Type B pancreatic cell (in vitro differentiated cells): ENCODE results near the gene CAMK1D. TPM values are rescaled to one million over a fixed set of nuclear protein-coding genes. Genes with fewer than 3 reads are reported as not detected.
A peak's percentile ranks its signal among the peaks of the same experiment; 100 is the strongest.
"Not testable (repeated sequence)": the region's sequence is repeated elsewhere in the genome, so short reads cannot be mapped to it uniquely, and the experiment has no call there.

Source experiments
- DNase-seq: peaks from one replicate; pipeline ENCODE4 v3.0.0; 2021; ENCODE audit warnings: mixed read lengths; ENCODE audit not compliant: unreplicated experiment; ENCODE audit errors: extremely low spot score
- H3K27ac Mint-ChIP-seq: 2 replicates; pipeline ENCODE4 v1.8.0; 2021; ENCODE audit warnings: mild to moderate bottlenecking, mixed read lengths
- H3K27me3 Mint-ChIP-seq: 2 replicates; pipeline ENCODE4 v1.8.0; 2021; ENCODE audit warnings: mixed read lengths
- H3K36me3 Mint-ChIP-seq: 2 replicates; pipeline ENCODE4 v1.8.0; 2021; ENCODE audit warnings: mixed read lengths
- H3K4me1 Mint-ChIP-seq: one replicate; pipeline ENCODE4 v1.8.0; 2021; ENCODE audit warnings: mixed read lengths; ENCODE audit not compliant: unreplicated experiment
- H3K4me3 Mint-ChIP-seq: 2 replicates; pipeline ENCODE4 v1.8.0; 2021; ENCODE audit warnings: mild to moderate bottlenecking, mixed read lengths
- H3K9me3 Mint-ChIP-seq: 2 replicates; pipeline ENCODE4 v1.8.0; 2021; ENCODE audit warnings: mixed read lengths
- total RNA-seq: library from RNA; stranded (reverse); gene quantifications from 2 replicates; pipeline ENCODE4 v1.2.1, GENCODE V29; 2021; ENCODE audit warnings: low replicate concordance
- TF ChIP-seq, protein P1 (sequence below): fragments of 200-600 bp; sonication (generic); conservative IDR thresholded peaks from 2 replicates; pipeline ENCODE4 v1.5.0; 2021; ENCODE audit warnings: antibody characterized with exemption, mild to moderate bottlenecking

Gene CAMK1D
- total RNA-seq, 1 donor from 2014 or later = 12.2 TPM

GRCh38 chr10:12711350-12711708 lies 362.0 kb downstream of the CAMK1D start:
- no peaks in the 10 kb centered on the region for H3K36me3 Mint-ChIP-seq
- TF ChIP-seq, protein P1, sequence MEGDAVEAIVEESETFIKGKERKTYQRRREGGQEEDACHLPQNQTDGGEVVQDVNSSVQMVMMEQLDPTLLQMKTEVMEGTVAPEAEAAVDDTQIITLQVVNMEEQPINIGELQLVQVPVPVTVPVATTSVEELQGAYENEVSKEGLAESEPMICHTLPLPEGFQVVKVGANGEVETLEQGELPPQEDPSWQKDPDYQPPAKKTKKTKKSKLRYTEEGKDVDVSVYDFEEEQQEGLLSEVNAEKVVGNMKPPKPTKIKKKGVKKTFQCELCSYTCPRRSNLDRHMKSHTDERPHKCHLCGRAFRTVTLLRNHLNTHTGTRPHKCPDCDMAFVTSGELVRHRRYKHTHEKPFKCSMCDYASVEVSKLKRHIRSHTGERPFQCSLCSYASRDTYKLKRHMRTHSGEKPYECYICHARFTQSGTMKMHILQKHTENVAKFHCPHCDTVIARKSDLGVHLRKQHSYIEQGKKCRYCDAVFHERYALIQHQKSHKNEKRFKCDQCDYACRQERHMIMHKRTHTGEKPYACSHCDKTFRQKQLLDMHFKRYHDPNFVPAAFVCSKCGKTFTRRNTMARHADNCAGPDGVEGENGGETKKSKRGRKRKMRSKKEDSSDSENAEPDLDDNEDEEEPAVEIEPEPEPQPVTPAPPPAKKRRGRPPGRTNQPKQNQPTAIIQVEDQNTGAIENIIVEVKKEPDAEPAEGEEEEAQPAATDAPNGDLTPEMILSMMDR = no peak
- H3K27me3 Mint-ChIP-seq = no peaks in the 10 kb centered on the region
- DNase-seq = no peak
- H3K27ac Mint-ChIP-seq = peak overlapping the region; percentile 31
- peaks cover 38% of the 10 kb centered on the region for H3K4me1 Mint-ChIP-seq
- no peaks in the 10 kb centered on the region for H3K9me3 Mint-ChIP-seq
- H3K4me3 Mint-ChIP-seq = no peak overlapping the region

GRCh38 chr10:12712293-12712983 lies 363.1 kb downstream of the CAMK1D start:
- Mint-ChIP-seq H3K9me3 (no peaks in the 10 kb centered on the region), H3K36me3 (no peaks in the 10 kb centered on the region), H3K27me3 (no peaks in the 10 kb centered on the region), H3K4me3 (no peak overlapping the region), H3K27ac (no peak overlapping the region), H3K4me1 (peaks cover 29% of the 10 kb centered on the region)
- TF ChIP-seq, protein P1 = no peak
- DNase-seq = no peak

GRCh38 chr10:12712984-12713316 lies 363.6 kb downstream of the CAMK1D start:
- peaks cover 25% of the 10 kb centered on the region for H3K4me1 Mint-ChIP-seq
- H3K27ac Mint-ChIP-seq, H3K27me3 Mint-ChIP-seq, H3K4me3 Mint-ChIP-seq, H3K36me3 Mint-ChIP-seq, DNase-seq, H3K9me3 Mint-ChIP-seq: not testable (repeated sequence)

GRCh38 chr10:12716042-12716441 lies 366.7 kb downstream of the CAMK1D start:
- peaks cover 15% of the 10 kb centered on the region for H3K9me3 Mint-ChIP-seq
- peaks cover 21% of the 10 kb centered on the region for H3K4me1 Mint-ChIP-seq
- DNase-seq = no peak
- H3K4me3 Mint-ChIP-seq = no peak overlapping the region
- peaks cover 4% of the 10 kb centered on the region for H3K36me3 Mint-ChIP-seq
- no peaks in the 10 kb centered on the region for H3K27me3 Mint-ChIP-seq
- no peak overlapping the region for H3K27ac Mint-ChIP-seq
- TF ChIP-seq, protein P1 = no peak

- Mint-ChIP-seq H3K9me3 (peaks cover 16% of the 10 kb centered on the region), H3K4me3 (no peak overlapping the region), H3K36me3 (peaks cover 8% of the 10 kb centered on the region), H3K4me1 (peaks cover 21% of the 10 kb centered on the region), H3K27ac (no peak overlapping the region), H3K27me3 (peaks cover 6% of the 10 kb centered on the region)
- DNase-seq = no peak
- TF ChIP-seq, protein P1 = peak; percentile 50
Observed at GRCh38 chr10:12717981-12718707, 368.8 kb downstream of the CAMK1D start.

DNA sequence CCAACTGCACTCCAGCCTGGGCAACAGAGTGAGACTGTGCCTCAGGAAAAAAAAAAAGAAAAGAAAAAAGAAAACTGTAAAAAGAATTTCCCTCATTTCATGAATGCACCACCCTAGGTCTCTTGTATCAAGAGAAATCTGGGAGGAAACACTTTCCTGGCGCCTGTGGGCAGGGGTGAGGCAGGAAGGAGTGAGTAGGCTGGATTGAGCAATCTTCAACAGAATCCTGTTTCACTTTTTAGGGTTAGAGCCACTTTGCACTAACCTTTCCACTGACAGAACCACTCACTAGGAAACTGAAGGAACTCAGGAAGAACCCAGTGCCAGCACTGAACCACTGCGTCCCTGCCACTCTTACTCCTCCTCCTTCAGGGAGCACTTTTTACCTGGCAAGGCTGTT lies 370.0 kb downstream of the CAMK1D start:
- Mint-ChIP-seq H3K4me1 (peaks cover 24% of the 10 kb centered on the region), H3K36me3 (peaks cover 8% of the 10 kb centered on the region), H3K9me3 (peaks cover 16% of the 10 kb centered on the region), H3K27ac (no peak overlapping the region), H3K4me3 (no peak overlapping the region), H3K27me3 (peaks cover 6% of the 10 kb centered on the region)
- TF ChIP-seq, protein P1 = no peak
- DNase-seq = no peak
